ENCODE measurements around the gene SFTPB. TPM values are rescaled to one million over a fixed set of nuclear protein-coding genes. Genes with fewer than 3 reads are reported as not detected.

SFTPB gene
- total RNA-seq, 2 donors from 2014 or later = not detected

DNA sequence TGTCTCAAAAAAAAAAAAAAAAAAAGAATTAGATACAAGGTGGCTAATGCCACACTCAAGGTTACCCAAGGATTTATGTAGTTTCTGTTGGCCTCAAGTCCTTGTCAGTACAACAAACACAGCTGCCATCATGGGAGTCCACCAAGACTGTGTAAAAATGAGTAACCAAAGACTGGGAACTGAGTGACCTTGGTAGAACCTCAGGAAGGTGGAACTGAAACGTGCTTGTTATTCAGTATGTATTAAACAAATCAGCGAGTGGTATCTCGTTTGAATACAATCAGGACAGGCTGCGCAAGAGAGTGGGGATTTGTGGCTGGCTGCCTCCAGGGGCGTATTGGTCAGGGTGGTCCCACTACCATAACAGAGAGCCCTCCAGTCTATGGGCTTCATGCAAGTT is 1.6 kb upstream of the SFTPB start:
- TF ChIP-seq, protein P1, sequence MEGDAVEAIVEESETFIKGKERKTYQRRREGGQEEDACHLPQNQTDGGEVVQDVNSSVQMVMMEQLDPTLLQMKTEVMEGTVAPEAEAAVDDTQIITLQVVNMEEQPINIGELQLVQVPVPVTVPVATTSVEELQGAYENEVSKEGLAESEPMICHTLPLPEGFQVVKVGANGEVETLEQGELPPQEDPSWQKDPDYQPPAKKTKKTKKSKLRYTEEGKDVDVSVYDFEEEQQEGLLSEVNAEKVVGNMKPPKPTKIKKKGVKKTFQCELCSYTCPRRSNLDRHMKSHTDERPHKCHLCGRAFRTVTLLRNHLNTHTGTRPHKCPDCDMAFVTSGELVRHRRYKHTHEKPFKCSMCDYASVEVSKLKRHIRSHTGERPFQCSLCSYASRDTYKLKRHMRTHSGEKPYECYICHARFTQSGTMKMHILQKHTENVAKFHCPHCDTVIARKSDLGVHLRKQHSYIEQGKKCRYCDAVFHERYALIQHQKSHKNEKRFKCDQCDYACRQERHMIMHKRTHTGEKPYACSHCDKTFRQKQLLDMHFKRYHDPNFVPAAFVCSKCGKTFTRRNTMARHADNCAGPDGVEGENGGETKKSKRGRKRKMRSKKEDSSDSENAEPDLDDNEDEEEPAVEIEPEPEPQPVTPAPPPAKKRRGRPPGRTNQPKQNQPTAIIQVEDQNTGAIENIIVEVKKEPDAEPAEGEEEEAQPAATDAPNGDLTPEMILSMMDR (IDR thresholded peaks at IDR 0.05) = no peak
- Histone ChIP-seq H3K27ac (no peak overlapping the region), H3K27me3 (replicated peaks; ENCODE audit: insufficient read depth) (no peaks in the 10 kb centered on the region), H3K4me3 (no peak overlapping the region), H3K9me3 (no peaks in the 10 kb centered on the region), H3K4me1 (ENCODE audit: control insufficient read depth in 1 of 2, low read depth in 2 of 2) (no peaks in the 10 kb centered on the region), H3K36me3 (no peaks in the 10 kb centered on the region)
- ATAC-seq (ENCODE audit: insufficient number of reproducible peaks, low FRiP score, low read depth) = no peak
- DNase-seq (ENCODE audit: low spot score) = no peak

- TF ChIP-seq, protein P1 (IDR thresholded peaks at IDR 0.05) = no peak
- Histone ChIP-seq H3K4me1 (ENCODE audit: control insufficient read depth in 1 of 2, low read depth in 2 of 2) (no peaks in the 10 kb centered on the region), H3K36me3 (no peaks in the 10 kb centered on the region), H3K27ac (no peak overlapping the region), H3K4me3 (no peak overlapping the region), H3K27me3 (replicated peaks; ENCODE audit: insufficient read depth) (no peaks in the 10 kb centered on the region), H3K9me3 (no peaks in the 10 kb centered on the region)
- ATAC-seq (ENCODE audit: insufficient number of reproducible peaks, low FRiP score, low read depth) (no peak), DNase-seq (ENCODE audit: low spot score) (no peak)
These were observed 801 bp upstream of the SFTPB start for GRCh38 chr2:85668857-85669142.

GRCh38 chr2:85667561-85668008 is 414 bp downstream of the SFTPB start:
- no peaks in the 10 kb centered on the region for H3K9me3 ChIP-seq
- no peak overlapping the region for H3K4me3 ChIP-seq
- no peak for DNase-seq (ENCODE audit: low spot score)
- peaks cover 0 to 1% of the 10 kb centered on the region in 2 donors for H3K4me1 ChIP-seq (ENCODE audit: control insufficient read depth in 1 of 2, low read depth in 2 of 2)
- ATAC-seq (ENCODE audit: insufficient number of reproducible peaks, low FRiP score, low read depth) = no peak
- H3K27me3 ChIP-seq (replicated peaks; ENCODE audit: insufficient read depth) = no peaks in the 10 kb centered on the region
- no peaks in the 10 kb centered on the region for H3K36me3 ChIP-seq
- TF ChIP-seq, protein P1 (IDR thresholded peaks at IDR 0.05) = no peak
- H3K27ac ChIP-seq = no peak overlapping the region

DNA sequence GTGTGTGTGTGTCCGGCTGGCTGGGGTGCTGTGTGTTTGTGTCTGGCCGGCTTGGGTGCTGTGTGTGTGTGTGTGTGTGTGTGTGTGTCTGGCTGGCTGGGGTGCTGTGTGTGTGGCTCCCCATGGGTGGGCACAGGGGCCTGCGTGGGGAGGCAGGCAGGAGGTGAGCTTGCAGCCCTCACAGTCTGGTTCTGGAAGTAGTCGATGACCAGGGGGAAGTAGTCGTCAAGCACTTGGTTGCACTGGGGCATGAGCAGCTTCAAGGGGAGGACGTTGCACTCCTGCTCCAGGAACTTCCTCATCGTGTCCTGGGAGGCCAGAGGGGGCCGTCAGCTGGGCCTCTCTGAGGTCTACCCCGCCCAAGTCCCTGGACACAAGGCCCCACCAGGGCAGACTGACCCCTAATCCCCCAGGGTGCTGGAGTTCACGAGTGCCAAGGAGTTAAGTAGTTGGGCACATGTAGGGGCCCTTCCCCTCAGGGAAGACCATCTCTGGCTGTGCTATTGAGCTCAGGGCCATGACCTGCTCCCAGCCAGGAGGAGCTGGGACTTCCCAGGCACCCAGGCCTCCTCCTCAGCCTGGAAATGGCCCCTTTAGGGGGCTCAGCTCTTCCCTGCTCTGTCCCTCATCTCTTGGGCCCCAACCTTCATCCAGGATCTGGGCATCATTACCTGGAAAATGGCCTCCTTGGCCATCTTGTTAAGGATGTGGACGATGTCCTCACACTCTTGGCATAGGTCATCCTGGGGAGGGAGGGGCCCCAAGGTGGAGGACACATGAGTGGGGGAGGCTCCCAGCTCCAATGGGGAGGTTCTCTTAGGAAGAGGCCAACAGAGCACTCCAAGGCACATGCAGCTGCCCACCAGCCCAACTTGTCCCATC is 1.3 kb downstream of the SFTPB start:
- no peak for ATAC-seq (ENCODE audit: insufficient number of reproducible peaks, low FRiP score, low read depth)
- Histone ChIP-seq H3K27me3 (replicated peaks; ENCODE audit: insufficient read depth) (no peaks in the 10 kb centered on the region), H3K27ac (no peak overlapping the region), H3K36me3 (no peaks in the 10 kb centered on the region), H3K4me1 (ENCODE audit: control insufficient read depth in 1 of 2, low read depth in 2 of 2) (peaks cover 3 to 10% of the 10 kb centered on the region in 2 donors), H3K9me3 (no peaks in the 10 kb centered on the region), H3K4me3 (no peak overlapping the region)
- no peak for DNase-seq (ENCODE audit: low spot score)
- TF ChIP-seq, protein P1 (IDR thresholded peaks at IDR 0.05) = no peak

DNA sequence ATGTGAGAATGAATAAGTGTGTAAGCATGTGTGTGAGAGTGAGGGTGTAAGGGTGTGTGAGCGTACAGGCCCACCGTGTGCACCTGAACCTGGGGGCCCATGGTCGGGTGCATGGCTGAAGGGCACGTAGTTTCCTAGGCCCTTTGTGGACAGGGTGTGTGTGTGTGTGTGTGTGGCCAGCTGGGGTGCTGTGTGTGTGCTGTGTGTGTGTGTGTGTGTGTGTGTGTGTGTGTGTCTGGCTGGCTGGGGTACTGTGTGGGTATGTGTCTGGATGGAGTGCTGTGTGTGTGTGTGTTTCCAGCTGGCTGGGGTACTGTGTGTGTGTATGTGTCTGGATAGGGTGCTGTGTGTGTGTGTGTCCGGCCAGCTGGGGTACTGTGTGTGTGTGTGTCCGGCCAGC is 2.0 kb downstream of the SFTPB start:
- H3K9me3 ChIP-seq = no peaks in the 10 kb centered on the region
- H3K36me3 ChIP-seq = no peaks in the 10 kb centered on the region
- TF ChIP-seq, protein P1 (IDR thresholded peaks at IDR 0.05) = no peak
- ATAC-seq (ENCODE audit: insufficient number of reproducible peaks, low FRiP score, low read depth) (no peak), DNase-seq (ENCODE audit: low spot score) (no peak)
- no peak overlapping the region for H3K27ac ChIP-seq
- peaks cover 3 to 13% of the 10 kb centered on the region in 2 donors for H3K4me1 ChIP-seq (ENCODE audit: control insufficient read depth in 1 of 2, low read depth in 2 of 2)
- no peaks in the 10 kb centered on the region for H3K27me3 ChIP-seq (replicated peaks; ENCODE audit: insufficient read depth)
- H3K4me3 ChIP-seq = no peak overlapping the region
